ENCODE results near the gene EHMT1. TPM values are rescaled to one million over a fixed set of nuclear protein-coding genes. Genes with fewer than 3 reads are reported as not detected.
A peak's percentile ranks its signal among the peaks of the same experiment; 100 is the strongest.

The EHMT1 gene
- total and polyA plus RNA-seq, 9 of the 15 experiments (the other 6 are each of a cell fraction or from before 2014, with no cell fraction given), result 2.2 to 76.0 (median 36.4) TPM

DNA sequence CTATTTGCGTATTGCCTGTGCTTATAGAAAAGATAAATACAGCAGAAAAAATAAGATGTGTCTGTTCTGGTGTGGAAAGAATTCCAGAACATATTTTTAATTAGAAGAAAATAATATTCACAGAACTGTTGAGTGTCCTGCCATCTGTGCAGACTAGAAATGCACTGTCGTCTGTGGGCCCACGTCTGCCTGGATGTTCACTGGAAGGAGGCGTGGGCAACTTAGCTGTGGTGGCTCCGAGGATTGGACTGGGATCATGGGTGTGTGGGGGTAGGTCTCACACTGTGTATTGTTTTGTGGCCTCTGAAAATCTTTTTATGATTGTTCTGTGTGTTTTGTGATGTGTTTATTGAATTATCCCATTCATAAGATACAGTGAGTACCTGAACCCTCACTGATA lies 132.8 kb downstream of the EHMT1 start:
- in situ Hi-C loops (cut with MboI), result no loop called here
- FAIRE-seq, result no peak

DNA sequence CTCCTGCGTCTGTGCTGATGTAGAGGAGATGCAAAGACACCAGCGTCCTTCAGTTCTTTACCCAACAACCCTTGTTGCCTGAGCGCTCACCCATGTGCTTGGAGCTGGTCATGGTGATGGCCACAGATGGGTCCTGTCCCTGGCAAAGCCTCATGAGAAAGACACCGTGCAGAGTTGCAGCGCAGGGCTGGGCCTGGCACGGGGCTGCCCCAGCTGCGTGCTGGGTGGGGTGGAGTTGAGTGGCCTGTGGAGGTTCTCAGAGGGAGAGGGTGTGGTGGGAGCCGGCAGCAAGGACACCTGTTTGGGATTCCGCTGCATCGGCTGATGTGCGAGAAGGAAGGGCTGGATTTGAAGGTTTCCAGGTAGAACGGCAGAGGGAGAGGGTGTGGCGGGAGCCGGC lies 133.6 kb downstream of the EHMT1 start:
- H3K36me3 ChIP-seq (ENCODE audit: control insufficient read depth, insufficient read depth, low read length), result peaks cover 69% of the 10 kb centered on the region
- no peaks in the 10 kb centered on the region for H3K9me3 ChIP-seq (replicated peaks; ENCODE audit: control insufficient read depth, insufficient read depth, low read depth, low read length)
- no peak overlapping the region for H2AFZ ChIP-seq (ENCODE audit: low read depth, low read length)
- peaks cover 3% of the 10 kb centered on the region; the same call in 2 of the 3 replicates for H3K79me2 ChIP-seq (ENCODE audit: control insufficient read depth, insufficient read depth, low read length)
- H3K4me3 ChIP-seq, result no peak overlapping the region
- DNase-seq (ENCODE audit: extremely low read depth in 1 of 4, low spot score in 3 of 4), result no peak
- intact Hi-C loops (cut with micrococcal nuclease) (no loop called here), in situ Hi-C loops (cut with MboI) (no loop called here)
- no peak overlapping the region for H3K27ac ChIP-seq (ENCODE audit: extremely low read depth, low read depth, low read length)
- no peak for FAIRE-seq
- no peaks in the 10 kb centered on the region for H3K27me3 ChIP-seq (ENCODE audit: control insufficient read depth in 2 of 2, insufficient read depth in 2 of 2, low read length in 2 of 2)
- BruUV-seq (replicated peaks), result no TSS peak
- WGBS (ENCODE audit: insufficient coverage, low coverage, missing lambda C conversion rate), result 94% methylated on average over 11 of the region's 14 CpGs
- H3K9ac ChIP-seq (ENCODE audit: insufficient read depth in 1 of 2, low read depth in 2 of 2, low read length in 2 of 2), result no peak overlapping the region; a peak in 1 of 4 replicates
- no peak overlapping the region for H3K4me2 ChIP-seq (ENCODE audit: insufficient read depth, low read length)
- H3K9me1 ChIP-seq (ENCODE audit: control insufficient read depth, insufficient read depth, low read length), result no peaks in the 10 kb centered on the region
- ChIA-PET CTCF (ENCODE audit: low intra/inter-chr PET ratio) (no interaction called here), POLR2A (no interaction called here)
- TF ChIP-seq CGGBP1 (CRISPR knock-in tag; IDR thresholded peaks at IDR 0.05) (no peak), RBM22 (IDR thresholded peaks at IDR 0.05; ENCODE audit: low read depth, low read length, poor library complexity, severe bottlenecking) (no peak), NR2C2 (CRISPR knock-in tag; IDR thresholded peaks at IDR 0.05) (no peak), NR2C2 (tag; IDR thresholded peaks at IDR 0.05) (no peak), POLR2G (IDR thresholded peaks at IDR 0.05; ENCODE audit: low read depth, low read length) (0 out of 2 replicates have a peak, but pooled peaks have one; percentile 15)
- H3K4me1 ChIP-seq (replicated peaks in 1 of 2; ENCODE audit: control insufficient read depth in 2 of 2, insufficient read depth in 2 of 2, low read length in 2 of 2), result peaks cover 0 to 8% of the 10 kb centered on the region in 2 experiments; a peak in 1 of 5 replicates
- ATAC-seq, result no peak
- no peaks in the 10 kb centered on the region; the same call in 1 of the 2 replicates for H4K20me1 ChIP-seq (replicated peaks; ENCODE audit: control insufficient read depth, insufficient read depth, low read length)

More for the DNA sequence above, 132.8 kb downstream of the EHMT1 start:
- POLR2A ChIA-PET, result no interaction called here
- no peak overlapping the region for H3K9ac ChIP-seq (ENCODE audit: insufficient read depth in 1 of 2, low read depth in 2 of 2, low read length in 2 of 2)
- no peak overlapping the region for H3K4me2 ChIP-seq (ENCODE audit: insufficient read depth, low read length)
- CTCF ChIA-PET (ENCODE audit: low intra/inter-chr PET ratio), result no interaction called here
- no peak overlapping the region for H3K27ac ChIP-seq (ENCODE audit: extremely low read depth, low read depth, low read length)
- H3K4me1 ChIP-seq (replicated peaks in 1 of 2; ENCODE audit: control insufficient read depth in 2 of 2, insufficient read depth in 2 of 2, low read length in 2 of 2), result peaks cover 0 to 8% of the 10 kb centered on the region in 2 experiments; a peak in 1 of 5 replicates
- H3K9me3 ChIP-seq (replicated peaks; ENCODE audit: control insufficient read depth, insufficient read depth, low read depth, low read length), result no peaks in the 10 kb centered on the region
- TF ChIP-seq NFRKB (IDR thresholded peaks at IDR 0.05; ENCODE audit: low read depth), result no peak
- H3K27me3 ChIP-seq (ENCODE audit: control insufficient read depth in 2 of 2, insufficient read depth in 2 of 2, low read length in 2 of 2), result no peaks in the 10 kb centered on the region
- no peak overlapping the region for H3K4me3 ChIP-seq
- H4K20me1 ChIP-seq (replicated peaks; ENCODE audit: control insufficient read depth, insufficient read depth, low read length), result no peaks in the 10 kb centered on the region; the same call in 1 of the 2 replicates
- no TSS peak for BruUV-seq (replicated peaks)
- intact Hi-C loops (cut with micrococcal nuclease), result no loop called here
- no peak for DNase-seq (ENCODE audit: extremely low read depth in 1 of 4, low spot score in 3 of 4)
- peaks cover 69% of the 10 kb centered on the region for H3K36me3 ChIP-seq (ENCODE audit: control insufficient read depth, insufficient read depth, low read length)
- no peak overlapping the region for H2AFZ ChIP-seq (ENCODE audit: low read depth, low read length)
- 92% methylated on average over 5 of the region's 5 CpGs for whole genome bisulfite sequencing (ENCODE audit: insufficient coverage, low coverage, missing lambda C conversion rate)
- ATAC-seq, result no peak
- H3K79me2 ChIP-seq (ENCODE audit: control insufficient read depth, insufficient read depth, low read length), result peaks cover 6% of the 10 kb centered on the region; the same call in 1 of the 3 replicates
- H3K9me1 ChIP-seq (ENCODE audit: control insufficient read depth, insufficient read depth, low read length), result no peaks in the 10 kb centered on the region
